ENCODE measurements around the gene PDZRN3. TPM values are rescaled to one million over a fixed set of nuclear protein-coding genes. Genes with fewer than 3 reads are reported as not detected.

Gene PDZRN3
- total and polyA plus RNA-seq, 8 donors: 20.0 to 88.6 (median 62.3) TPM

DNA sequence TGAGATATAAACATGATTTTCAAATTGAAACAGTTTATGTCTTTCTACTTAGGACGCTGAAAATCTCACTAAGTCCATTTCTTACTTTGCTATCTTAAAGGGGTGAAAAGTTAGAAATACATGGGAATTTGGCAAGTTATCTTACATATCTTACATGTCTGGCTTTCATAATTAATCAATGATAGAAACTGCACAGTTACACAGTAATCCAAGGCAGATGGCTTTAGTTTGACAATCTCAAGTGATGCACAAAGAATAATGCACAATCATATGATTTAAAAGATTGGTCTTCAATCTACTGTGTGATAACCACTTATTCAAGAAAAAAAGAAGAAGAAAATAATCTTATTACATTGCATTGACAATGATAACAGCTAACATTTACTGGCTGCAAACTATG lies 14.2 kb downstream of the PDZRN3 start:
- no peak for DNase-seq
- intact Hi-C loops (cut with DNase I): no loop called here

DNA sequence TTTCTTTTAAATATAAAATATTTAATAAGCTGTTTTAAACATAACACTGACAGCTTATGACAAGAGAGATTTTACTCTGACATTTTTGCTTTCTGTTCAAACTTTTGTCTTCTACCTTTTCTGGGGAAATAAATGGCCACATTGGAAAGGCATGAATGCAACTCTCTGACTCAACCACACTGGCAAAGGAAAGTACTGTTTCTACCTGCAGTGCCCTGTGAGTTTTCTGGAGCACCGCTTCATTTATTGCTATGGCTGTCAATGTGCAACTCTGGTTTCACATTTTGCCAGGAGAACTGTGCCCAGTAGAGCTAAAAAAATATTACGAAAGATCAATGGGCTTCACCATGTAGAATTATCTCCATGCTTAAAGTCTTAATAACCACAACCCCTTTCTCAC lies 15.1 kb downstream of the PDZRN3 start:
- Histone ChIP-seq H3K4me3 (no peak overlapping the region), H3K9me3 (no peaks in the 10 kb centered on the region), H3K27me3 (no peaks in the 10 kb centered on the region), H3K27ac (no peak overlapping the region), H3K4me1 (peaks cover 0 to 4% of the 10 kb centered on the region in 2 donors), H3K36me3 (no peaks in the 10 kb centered on the region)
- ATAC-seq (no peak), DNase-seq (no peak)
- TF ChIP-seq, protein P1, sequence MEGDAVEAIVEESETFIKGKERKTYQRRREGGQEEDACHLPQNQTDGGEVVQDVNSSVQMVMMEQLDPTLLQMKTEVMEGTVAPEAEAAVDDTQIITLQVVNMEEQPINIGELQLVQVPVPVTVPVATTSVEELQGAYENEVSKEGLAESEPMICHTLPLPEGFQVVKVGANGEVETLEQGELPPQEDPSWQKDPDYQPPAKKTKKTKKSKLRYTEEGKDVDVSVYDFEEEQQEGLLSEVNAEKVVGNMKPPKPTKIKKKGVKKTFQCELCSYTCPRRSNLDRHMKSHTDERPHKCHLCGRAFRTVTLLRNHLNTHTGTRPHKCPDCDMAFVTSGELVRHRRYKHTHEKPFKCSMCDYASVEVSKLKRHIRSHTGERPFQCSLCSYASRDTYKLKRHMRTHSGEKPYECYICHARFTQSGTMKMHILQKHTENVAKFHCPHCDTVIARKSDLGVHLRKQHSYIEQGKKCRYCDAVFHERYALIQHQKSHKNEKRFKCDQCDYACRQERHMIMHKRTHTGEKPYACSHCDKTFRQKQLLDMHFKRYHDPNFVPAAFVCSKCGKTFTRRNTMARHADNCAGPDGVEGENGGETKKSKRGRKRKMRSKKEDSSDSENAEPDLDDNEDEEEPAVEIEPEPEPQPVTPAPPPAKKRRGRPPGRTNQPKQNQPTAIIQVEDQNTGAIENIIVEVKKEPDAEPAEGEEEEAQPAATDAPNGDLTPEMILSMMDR (IDR thresholded peaks at IDR 0.05): no peak
- intact Hi-C loops (cut with DNase I): no loop called here

More for the DNA sequence above, 14.2 kb downstream of the PDZRN3 start:
- no peak for ATAC-seq
- peaks cover 0 to 4% of the 10 kb centered on the region in 2 donors for H3K4me1 ChIP-seq
- TF ChIP-seq, protein P1 (IDR thresholded peaks at IDR 0.05): no peak
- H3K27me3 ChIP-seq: no peaks in the 10 kb centered on the region
- no peaks in the 10 kb centered on the region for H3K36me3 ChIP-seq
- H3K9me3 ChIP-seq: no peaks in the 10 kb centered on the region
- H3K27ac ChIP-seq: no peak overlapping the region
- no peak overlapping the region for H3K4me3 ChIP-seq

DNA sequence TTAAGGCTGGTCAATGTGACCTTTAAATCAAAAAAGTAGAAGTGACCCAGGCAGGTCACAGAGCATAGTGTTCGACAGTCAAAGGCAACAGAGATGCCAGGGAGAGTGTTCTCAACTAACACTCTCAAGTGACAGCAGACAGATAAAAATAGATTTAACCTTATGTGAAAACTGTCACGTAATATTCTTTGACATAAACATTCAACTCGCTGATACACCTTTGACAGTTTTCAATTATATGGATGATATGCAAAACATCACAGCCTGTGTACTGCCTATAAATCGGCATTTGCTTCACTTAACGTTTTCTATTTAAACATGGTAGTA lies 15.5 kb downstream of the PDZRN3 start:
- no peaks in the 10 kb centered on the region for H3K36me3 ChIP-seq
- intact Hi-C loops (cut with DNase I): no loop called here
- ATAC-seq: no peak

DNA sequence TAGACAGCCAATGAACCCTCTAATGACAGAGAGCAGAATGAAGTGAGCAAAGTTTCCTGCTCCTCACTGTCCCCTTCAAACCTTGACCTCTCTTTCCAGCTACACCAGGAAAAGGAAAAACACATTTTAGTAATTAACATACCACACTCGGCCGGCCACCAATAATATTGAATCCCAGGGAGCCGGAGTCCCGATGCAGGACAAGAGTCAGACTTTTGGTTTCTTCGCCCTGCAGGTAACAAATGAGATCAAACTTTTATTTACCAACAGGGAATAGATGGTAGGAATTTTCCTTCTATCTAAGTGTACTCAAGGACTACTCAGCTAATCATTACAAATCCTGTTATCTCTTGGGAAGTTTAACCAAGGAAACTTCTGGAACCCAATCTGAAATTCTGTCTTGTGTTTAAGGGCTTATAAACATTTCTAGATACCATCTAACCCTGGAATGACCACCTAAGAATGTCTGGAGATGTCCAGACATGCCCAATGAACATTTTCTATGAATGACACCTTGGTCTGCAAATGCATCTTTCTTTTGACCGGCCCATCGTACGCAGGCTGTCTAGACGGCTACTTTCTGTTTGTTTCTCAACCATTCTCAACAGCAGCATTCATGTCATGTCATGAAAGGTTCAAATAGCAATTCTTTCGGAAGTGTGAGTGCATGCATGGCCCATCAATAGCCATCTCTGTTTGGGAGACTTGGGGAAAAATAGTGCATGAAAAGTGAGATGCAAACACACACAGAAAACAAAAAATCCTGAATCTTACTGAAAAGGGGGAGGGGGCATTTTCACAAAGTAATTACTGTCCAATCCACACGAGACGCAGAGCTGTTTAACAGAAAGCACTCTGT lies 16.1 kb downstream of the PDZRN3 start:
- H3K27ac ChIP-seq: no peak overlapping the region

More for the DNA sequence above, 15.5 kb downstream of the PDZRN3 start:
- TF ChIP-seq, protein P1 (IDR thresholded peaks at IDR 0.05): no peak
- peaks cover 0 to 4% of the 10 kb centered on the region in 2 donors for H3K4me1 ChIP-seq
- H3K27ac ChIP-seq: no peak overlapping the region
- H3K4me3 ChIP-seq: no peak overlapping the region
- no peak for DNase-seq
- no peaks in the 10 kb centered on the region for H3K27me3 ChIP-seq
- no peaks in the 10 kb centered on the region for H3K9me3 ChIP-seq

DNA sequence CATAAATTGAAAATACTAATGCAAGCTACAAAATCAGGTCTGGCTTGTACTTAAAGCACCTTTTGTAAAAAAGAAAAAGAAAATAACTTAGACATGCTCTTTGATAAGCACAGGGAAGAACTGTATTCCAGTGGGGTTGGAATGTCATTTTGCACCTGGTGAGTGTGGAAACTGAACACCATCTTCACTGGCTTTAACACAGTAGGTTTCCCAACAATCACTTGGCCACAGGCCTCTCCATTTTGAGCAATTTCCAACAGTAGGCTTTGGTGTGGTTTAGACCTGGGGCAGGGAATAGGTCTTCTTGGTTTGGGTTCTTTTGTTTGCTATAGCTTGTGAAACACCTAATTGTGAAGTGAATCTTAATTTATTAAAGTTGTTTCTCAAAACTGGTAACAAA lies 18.9 kb downstream of the PDZRN3 start:
- no peaks in the 10 kb centered on the region for H3K27me3 ChIP-seq
- TF ChIP-seq, protein P1 (IDR thresholded peaks at IDR 0.05): no peak
- no peaks in the 10 kb centered on the region for H3K9me3 ChIP-seq
- no peak overlapping the region for H3K27ac ChIP-seq
- H3K36me3 ChIP-seq: no peaks in the 10 kb centered on the region
- intact Hi-C loops (cut with DNase I): no loop called here
- no peak for ATAC-seq
- H3K4me1 ChIP-seq: peaks cover 0 to 18% of the 10 kb centered on the region in 2 donors
- no peak for DNase-seq
- H3K4me3 ChIP-seq: no peak overlapping the region

More for the DNA sequence above, 16.1 kb downstream of the PDZRN3 start:
- peaks cover 0 to 4% of the 10 kb centered on the region in 2 donors for H3K4me1 ChIP-seq
- intact Hi-C loops (cut with DNase I): no loop called here
- TF ChIP-seq, protein P1 (IDR thresholded peaks at IDR 0.05): no peak
- H3K9me3 ChIP-seq: no peaks in the 10 kb centered on the region
- H3K27me3 ChIP-seq: no peaks in the 10 kb centered on the region
- H3K36me3 ChIP-seq: no peaks in the 10 kb centered on the region
- H3K4me3 ChIP-seq: no peak overlapping the region
- ATAC-seq: no peak
- no peak for DNase-seq

All from left lung (tissue), 10 donors.